Mesenchymal stem cell (in vitro differentiated cells and primary cell): ENCODE data around the gene ST8SIA5.

Source experiments
- DNase-seq: peaks from one replicate; pipeline ENCODE4 v3.0.0-alpha.2; 2013
- H2AFZ ChIP-seq: one replicate; pipeline ENCODE4 v1.6.1; 2013; ENCODE audit warnings: low read depth, mild to moderate bottlenecking, control low read depth, inconsistent platforms, low read length, moderate library complexity
- H2AK5ac ChIP-seq: 2 replicates; pipeline ENCODE4 v1.6.1; 2013; ENCODE audit warnings: low read length, moderate library complexity, mild to moderate bottlenecking, inconsistent platforms; ENCODE audit not compliant: severe bottlenecking
- H2BK120ac ChIP-seq: one replicate; pipeline ENCODE4 v1.6.1; 2013; ENCODE audit warnings: low read depth, mild to moderate bottlenecking, inconsistent platforms, low read length, moderate library complexity
- H2BK12ac ChIP-seq, 2 experiments: one replicate each; pipeline ENCODE4 v1.6.1; 2013; ENCODE audit warnings: inconsistent platforms in 2 of 2, low read length in 2 of 2, mild to moderate bottlenecking in 2 of 2, moderate library complexity in 2 of 2, control low read depth in 1 of 2
- H2BK15ac ChIP-seq: one replicate; pipeline ENCODE4 v1.6.1; 2013; ENCODE audit warnings: mild to moderate bottlenecking, low read depth, inconsistent platforms; ENCODE audit not compliant: poor library complexity, severe bottlenecking
- H2BK5ac ChIP-seq: 2 replicates; pipeline ENCODE4 v1.6.1; 2013; ENCODE audit warnings: low read depth, mild to moderate bottlenecking, low read length, control low read depth, inconsistent platforms; ENCODE audit not compliant: poor library complexity, severe bottlenecking
- H3K14ac ChIP-seq, 2 experiments: one replicate each; pipeline ENCODE4 v1.6.1; 2013; ENCODE audit warnings: inconsistent platforms in 2 of 2, low read length in 2 of 2, control low read depth in 1 of 2, mild to moderate bottlenecking in 1 of 2, moderate library complexity in 1 of 2
- H3K18ac ChIP-seq, 2 experiments: one replicate each; pipeline ENCODE4 v1.6.1; 2013; ENCODE audit warnings: inconsistent platforms in 2 of 2, low read length in 2 of 2, control low read depth in 1 of 2, low read depth in 1 of 2, mild to moderate bottlenecking in 1 of 2
- H3K23ac ChIP-seq, 2 experiments: one replicate each; pipeline ENCODE4 v1.6.1; 2013; ENCODE audit warnings: inconsistent platforms in 2 of 2, low read length in 2 of 2, mild to moderate bottlenecking in 2 of 2, moderate library complexity in 2 of 2, control low read depth in 1 of 2
- H3K27ac ChIP-seq: 2 replicates; pipeline ENCODE4 v1.5.1; 2013; ENCODE audit warnings: mild to moderate bottlenecking, moderate library complexity, low read length, control low read depth, inconsistent platforms; ENCODE audit not compliant: poor library complexity, severe bottlenecking
- H3K27me3 ChIP-seq, 2 experiments: 2 replicates each; pipeline versions ENCODE4 v1.6.1 to v1.7.0; 2013; ENCODE audit warnings: low read length in 2 of 2, mild to moderate bottlenecking in 2 of 2, moderate library complexity in 2 of 2, control low read depth in 1 of 2, inconsistent platforms in 1 of 2; ENCODE audit not compliant: control insufficient read depth in 1 of 2, insufficient read depth in 1 of 2
- H3K36me3 ChIP-seq, 2 experiments: 2 replicates each; pipeline versions ENCODE4 v1.6.1 to v1.7.0; 2013; ENCODE audit warnings: low read length in 2 of 2, control low read depth in 1 of 2, inconsistent platforms in 1 of 2, low read depth in 1 of 2, mild to moderate bottlenecking in 1 of 2; ENCODE audit not compliant: insufficient read depth in 2 of 2, control insufficient read depth in 1 of 2
- H3K4ac ChIP-seq, 2 experiments: one replicate each; pipeline ENCODE4 v1.6.1; 2013; ENCODE audit warnings: inconsistent platforms in 2 of 2, low read length in 2 of 2, mild to moderate bottlenecking in 2 of 2, moderate library complexity in 2 of 2, control low read depth in 1 of 2, low read depth in 1 of 2
- H3K4me1 ChIP-seq: 2 replicates; pipeline ENCODE4 v1.6.1; 2013; ENCODE audit warnings: low read depth, low read length, control low read depth; ENCODE audit not compliant: control insufficient read depth, insufficient read depth
- H3K4me2 ChIP-seq: 2 replicates; pipeline ENCODE4 v1.6.1; 2013; ENCODE audit warnings: low read length, mild to moderate bottlenecking, inconsistent platforms; ENCODE audit not compliant: poor library complexity, severe bottlenecking
- H3K4me3 ChIP-seq, 2 experiments: 2 replicates each; pipeline versions ENCODE4 v1.5.1 to v1.7.0; 2013; ENCODE audit warnings: low read length in 2 of 2, mild to moderate bottlenecking in 2 of 2, control low read depth in 1 of 2, low read depth in 1 of 2; ENCODE audit not compliant: insufficient read depth in 1 of 2
- H3K79me1 ChIP-seq: replicated peaks from 2 replicates; pipeline ENCODE4 v1.6.1; 2013; ENCODE audit warnings: mild to moderate bottlenecking, control low read depth, low read length, inconsistent platforms; ENCODE audit not compliant: poor library complexity, severe bottlenecking
- H3K9ac ChIP-seq: 2 replicates; pipeline ENCODE4 v1.7.0; 2013; ENCODE audit warnings: mild to moderate bottlenecking, low read length, moderate library complexity
- H3K9me3 ChIP-seq: 2 replicates; pipeline ENCODE4 v1.7.0; 2013; ENCODE audit warnings: mild to moderate bottlenecking, low read length; ENCODE audit not compliant: control insufficient read depth
- H4K8ac ChIP-seq: one replicate; pipeline ENCODE4 v1.6.1; 2013; ENCODE audit warnings: inconsistent platforms, mild to moderate bottlenecking, low read length, moderate library complexity
- H4K91ac ChIP-seq: one replicate; pipeline ENCODE4 v1.6.1; 2013; ENCODE audit warnings: mild to moderate bottlenecking, low read length, inconsistent platforms
- whole genome bisulfite sequencing: methylation state at CpG from one replicate; pipeline ENCODE4 v1.1.7; 2013; ENCODE audit warnings: mixed read lengths; 5-methylcytosine and 5-hydroxymethylcytosine counted together

Gene ST8SIA5

GRCh38 chr18:46646468-46646867, 110.4 kb downstream of the ST8SIA5 start:
- H4K8ac ChIP-seq = no peak overlapping the region
- 76% methylated on average over 7 of the region's 7 CpGs for WGBS
- H2BK15ac ChIP-seq = no peak overlapping the region
- H2BK120ac ChIP-seq = no peak overlapping the region
- H3K79me1 ChIP-seq = no peaks in the 10 kb centered on the region
- no peak overlapping the region for H2BK5ac ChIP-seq
- no peak overlapping the region for H3K23ac ChIP-seq
- H4K91ac ChIP-seq = no peak overlapping the region
- no peak for DNase-seq
- H3K4me1 ChIP-seq = no peaks in the 10 kb centered on the region
- H3K36me3 ChIP-seq = no peaks in the 10 kb centered on the region
- H3K18ac ChIP-seq = no peak overlapping the region
- no peak overlapping the region for H3K27ac ChIP-seq
- no peak overlapping the region for H2AK5ac ChIP-seq
- no peaks in the 10 kb centered on the region for H3K9me3 ChIP-seq
- no peak overlapping the region for H3K9ac ChIP-seq
- H3K27me3 ChIP-seq = peaks cover 25 to 69% of the 10 kb centered on the region in 2 experiments
- no peak overlapping the region for H3K14ac ChIP-seq
- no peak overlapping the region for H2BK12ac ChIP-seq
- no peak overlapping the region for H2AFZ ChIP-seq
- H3K4ac ChIP-seq = no peak overlapping the region
- no peak overlapping the region for H3K4me3 ChIP-seq
- H3K4me2 ChIP-seq = no peak overlapping the region

- Histone ChIP-seq H3K27me3 (peaks cover 11 to 49% of the 10 kb centered on the region in 2 experiments), H2AK5ac (no peak overlapping the region), H3K9me3 (no peaks in the 10 kb centered on the region), H3K79me1 (no peaks in the 10 kb centered on the region), H3K23ac (no peak overlapping the region), H2BK15ac (no peak overlapping the region), H2BK5ac (no peak overlapping the region), H3K4me2 (no peak overlapping the region), H3K36me3 (no peaks in the 10 kb centered on the region), H4K8ac (no peak overlapping the region), H3K14ac (no peak overlapping the region), H3K27ac (no peak overlapping the region), H3K18ac (no peak overlapping the region), H3K4ac (no peak overlapping the region), H2BK120ac (no peak overlapping the region), H2AFZ (no peak overlapping the region), H4K91ac (no peak overlapping the region), H3K9ac (no peak overlapping the region), H2BK12ac (no peak overlapping the region), H3K4me3 (no peak overlapping the region), H3K4me1 (no peaks in the 10 kb centered on the region)
- no peak for DNase-seq
- 64% methylated on average over 5 of the region's 5 CpGs for WGBS
Measured at GRCh38 chr18:46642561-46642960, 114.3 kb downstream of the ST8SIA5 start.

GRCh38 chr18:46641917-46642316, 114.9 kb downstream of the ST8SIA5 start:
- no peak overlapping the region for H3K14ac ChIP-seq
- no peak overlapping the region for H2BK12ac ChIP-seq
- DNase-seq = no peak
- WGBS = 88% methylated on average over 7 of the region's 7 CpGs
- no peak overlapping the region for H3K4me3 ChIP-seq
- H4K8ac ChIP-seq = no peak overlapping the region
- no peak overlapping the region for H2AFZ ChIP-seq
- H2AK5ac ChIP-seq = no peak overlapping the region
- H3K4me1 ChIP-seq = no peaks in the 10 kb centered on the region
- no peak overlapping the region for H2BK15ac ChIP-seq
- no peak overlapping the region for H2BK120ac ChIP-seq
- H3K4me2 ChIP-seq = no peak overlapping the region
- H3K36me3 ChIP-seq = no peaks in the 10 kb centered on the region
- no peak overlapping the region for H3K23ac ChIP-seq
- no peak overlapping the region for H3K4ac ChIP-seq
- H3K9ac ChIP-seq = no peak overlapping the region
- no peak overlapping the region for H2BK5ac ChIP-seq
- H3K9me3 ChIP-seq = no peaks in the 10 kb centered on the region
- H3K27ac ChIP-seq = no peak overlapping the region
- H3K27me3 ChIP-seq = peaks cover 7 to 43% of the 10 kb centered on the region in 2 experiments
- no peak overlapping the region for H4K91ac ChIP-seq
- H3K18ac ChIP-seq = no peak overlapping the region
- H3K79me1 ChIP-seq = no peaks in the 10 kb centered on the region

GRCh38 chr18:46639386-46639785, 117.5 kb downstream of the ST8SIA5 start:
- Histone ChIP-seq H3K14ac (no peak overlapping the region), H3K27ac (no peak overlapping the region), H3K4me3 (no peak overlapping the region), H3K18ac (no peak overlapping the region), H4K91ac (no peak overlapping the region), H3K9ac (no peak overlapping the region), H2BK5ac (no peak overlapping the region), H3K23ac (no peak overlapping the region), H3K36me3 (no peaks in the 10 kb centered on the region), H4K8ac (no peak overlapping the region), H3K9me3 (no peaks in the 10 kb centered on the region), H2AFZ (no peak overlapping the region), H3K27me3 (peaks cover 11 to 25% of the 10 kb centered on the region in 2 experiments), H2BK12ac (no peak overlapping the region), H3K4me1 (no peaks in the 10 kb centered on the region), H2BK15ac (no peak overlapping the region), H2AK5ac (no peak overlapping the region), H3K79me1 (no peaks in the 10 kb centered on the region), H2BK120ac (no peak overlapping the region), H3K4ac (no peak overlapping the region), H3K4me2 (no peak overlapping the region)
- DNase-seq = no peak
- 85% methylated on average over 6 of the region's 6 CpGs for WGBS
